IPS-18c (cell line): Measurements from ENCODE around the gene TMEM106B.
"Not testable (repeated sequence)": the region's sequence is repeated elsewhere in the genome, so short reads cannot be mapped to it uniquely, and the experiment has no call there.

Experiments used
- H3K4me3 ChIP-seq: 2 replicates; pipeline ENCODE4 v1.7.0; 2013; ENCODE audit warnings: low read depth, mild to moderate bottlenecking, low read length, moderate library complexity; ENCODE audit not compliant: insufficient read depth
- H3K9me3 ChIP-seq: one replicate; pipeline ENCODE4 v1.6.1; 2013; ENCODE audit warnings: mild to moderate bottlenecking, low read length, moderate library complexity; ENCODE audit not compliant: control insufficient read depth, insufficient read depth

Gene TMEM106B

GRCh38 chr7:12221414-12221813 lies 10.3 kb downstream of the TMEM106B start:
- H3K9me3 ChIP-seq = no peaks in the 10 kb centered on the region
- no peak overlapping the region for H3K4me3 ChIP-seq

- no peaks in the 10 kb centered on the region for H3K9me3 ChIP-seq
- H3K4me3 ChIP-seq = no peak overlapping the region
These were observed 11.9 kb downstream of the TMEM106B start for GRCh38 chr7:12222889-12223579.

GRCh38 chr7:12225017-12225416 lies 13.9 kb downstream of the TMEM106B start:
- H3K9me3 ChIP-seq, H3K4me3 ChIP-seq: not testable (repeated sequence)

GRCh38 chr7:12226756-12227155 lies 15.7 kb downstream of the TMEM106B start:
- H3K4me3 ChIP-seq = no peak overlapping the region

GRCh38 chr7:12228024-12228423 lies 16.9 kb downstream of the TMEM106B start:
- no peaks in the 10 kb centered on the region for H3K9me3 ChIP-seq
- H3K4me3 ChIP-seq = no peak overlapping the region

More at GRCh38 chr7:12226756-12227155, 15.7 kb downstream of the TMEM106B start:
- no peaks in the 10 kb centered on the region for H3K9me3 ChIP-seq

GRCh38 chr7:12229046-12229445 lies 18.0 kb downstream of the TMEM106B start:
- Histone ChIP-seq H3K4me3 (no peak overlapping the region), H3K9me3 (no peaks in the 10 kb centered on the region)

- H3K9me3 ChIP-seq = no peaks in the 10 kb centered on the region
- H3K4me3 ChIP-seq = no peak overlapping the region
These were observed 20.0 kb downstream of the TMEM106B start for GRCh38 chr7:12231097-12231496.

- H3K9me3 ChIP-seq = no peaks in the 10 kb centered on the region
- H3K4me3 ChIP-seq = no peak overlapping the region
These were observed 22.1 kb downstream of the TMEM106B start for GRCh38 chr7:12233175-12233574.

- Histone ChIP-seq H3K4me3 (no peak overlapping the region), H3K9me3 (no peaks in the 10 kb centered on the region)
These were observed 23.3 kb downstream of the TMEM106B start for GRCh38 chr7:12234334-12234865.

- no peak overlapping the region for H3K4me3 ChIP-seq
These were observed 24.9 kb downstream of the TMEM106B start for GRCh38 chr7:12235970-12236369.

GRCh38 chr7:12237007-12237406 lies 25.9 kb downstream of the TMEM106B start:
- Histone ChIP-seq H3K4me3 (no peak overlapping the region), H3K9me3 (no peaks in the 10 kb centered on the region)

More at GRCh38 chr7:12235970-12236369, 24.9 kb downstream of the TMEM106B start:
- no peaks in the 10 kb centered on the region for H3K9me3 ChIP-seq

GRCh38 chr7:12239806-12240205 lies 28.7 kb downstream of the TMEM106B start:
- Histone ChIP-seq H3K4me3 (no peak overlapping the region), H3K9me3 (no peaks in the 10 kb centered on the region)

- Histone ChIP-seq H3K9me3 (no peaks in the 10 kb centered on the region), H3K4me3 (no peak overlapping the region)
These were observed 33.0 kb downstream of the TMEM106B start for GRCh38 chr7:12244129-12244528.

- no peaks in the 10 kb centered on the region for H3K9me3 ChIP-seq
These were observed 33.6 kb downstream of the TMEM106B start for GRCh38 chr7:12244694-12245093.

GRCh38 chr7:12249706-12250105 lies 38.6 kb downstream of the TMEM106B start:
- peaks cover 2% of the 10 kb centered on the region for H3K9me3 ChIP-seq
- H3K4me3 ChIP-seq = no peak overlapping the region

More at GRCh38 chr7:12244694-12245093, 33.6 kb downstream of the TMEM106B start:
- H3K4me3 ChIP-seq = no peak overlapping the region

GRCh38 chr7:12250232-12250631 lies 39.1 kb downstream of the TMEM106B start:
- peaks cover 2% of the 10 kb centered on the region for H3K9me3 ChIP-seq

GRCh38 chr7:12256090-12256489 lies 45.0 kb downstream of the TMEM106B start:
- Histone ChIP-seq H3K9me3 (peaks cover 2% of the 10 kb centered on the region), H3K4me3 (no peak overlapping the region)

More at GRCh38 chr7:12250232-12250631, 39.1 kb downstream of the TMEM106B start:
- H3K4me3 ChIP-seq = no peak overlapping the region

GRCh38 chr7:12257582-12257981 lies 46.5 kb downstream of the TMEM106B start:
- H3K9me3 ChIP-seq = peaks cover 2% of the 10 kb centered on the region
- H3K4me3 ChIP-seq = no peak overlapping the region

GRCh38 chr7:12258074-12258473 lies 47.0 kb downstream of the TMEM106B start:
- Histone ChIP-seq H3K9me3 (peaks cover 2% of the 10 kb centered on the region), H3K4me3 (no peak overlapping the region)
